ENCODE results near the gene CAMK2B. TPM values are rescaled to one million over a fixed set of nuclear protein-coding genes. Genes with fewer than 3 reads are reported as not detected.

Gene CAMK2B
- total RNA-seq, 1 experiment from 2014 or later, result 0.13 TPM

- DNase-seq (ENCODE audit: low spot score), result no peak
- TF ChIP-seq CTCF (conservative IDR thresholded peaks at IDR 0.05; ENCODE audit: low read depth, low read length) (no peak), EZH2 (IDR thresholded peaks at IDR 0.05; ENCODE audit: borderline replicate concordance, low read depth, low read length, poor library complexity, severe bottlenecking) (no peak)
- no peak overlapping the region for H3K4me3 ChIP-seq (ENCODE audit: low read depth, low read length, poor library complexity, severe bottlenecking)
- BruUV-seq (replicated peaks), result no TSS peak
- no peaks in the 10 kb centered on the region for H3K9me3 ChIP-seq (ENCODE audit: low read depth, low read length, poor library complexity, severe bottlenecking)
- no peaks in the 10 kb centered on the region for H3K36me3 ChIP-seq (ENCODE audit: insufficient read depth, low read length, poor library complexity, severe bottlenecking)
- no peaks in the 10 kb centered on the region for H3K4me1 ChIP-seq (ENCODE audit: insufficient read depth, low read length, poor library complexity, severe bottlenecking)
- ChIA-PET POLR2A (ENCODE audit: low non-redundant PET) (no interaction called here), CTCF (no interaction called here)
- intact Hi-C loops (cut with micrococcal nuclease; ENCODE audit: unreplicated experiment), result no loop called here
- H3K27me3 ChIP-seq (replicated peaks; ENCODE audit: insufficient read depth, low read depth, low read length, poor library complexity), result no peaks in the 10 kb centered on the region
- H3K27ac ChIP-seq (ENCODE audit: low read depth, low read length, poor library complexity, severe bottlenecking), result no peak overlapping the region
Observed at GRCh38 chr7:44191171-44191570, 134.2 kb downstream of the CAMK2B start.

DNA sequence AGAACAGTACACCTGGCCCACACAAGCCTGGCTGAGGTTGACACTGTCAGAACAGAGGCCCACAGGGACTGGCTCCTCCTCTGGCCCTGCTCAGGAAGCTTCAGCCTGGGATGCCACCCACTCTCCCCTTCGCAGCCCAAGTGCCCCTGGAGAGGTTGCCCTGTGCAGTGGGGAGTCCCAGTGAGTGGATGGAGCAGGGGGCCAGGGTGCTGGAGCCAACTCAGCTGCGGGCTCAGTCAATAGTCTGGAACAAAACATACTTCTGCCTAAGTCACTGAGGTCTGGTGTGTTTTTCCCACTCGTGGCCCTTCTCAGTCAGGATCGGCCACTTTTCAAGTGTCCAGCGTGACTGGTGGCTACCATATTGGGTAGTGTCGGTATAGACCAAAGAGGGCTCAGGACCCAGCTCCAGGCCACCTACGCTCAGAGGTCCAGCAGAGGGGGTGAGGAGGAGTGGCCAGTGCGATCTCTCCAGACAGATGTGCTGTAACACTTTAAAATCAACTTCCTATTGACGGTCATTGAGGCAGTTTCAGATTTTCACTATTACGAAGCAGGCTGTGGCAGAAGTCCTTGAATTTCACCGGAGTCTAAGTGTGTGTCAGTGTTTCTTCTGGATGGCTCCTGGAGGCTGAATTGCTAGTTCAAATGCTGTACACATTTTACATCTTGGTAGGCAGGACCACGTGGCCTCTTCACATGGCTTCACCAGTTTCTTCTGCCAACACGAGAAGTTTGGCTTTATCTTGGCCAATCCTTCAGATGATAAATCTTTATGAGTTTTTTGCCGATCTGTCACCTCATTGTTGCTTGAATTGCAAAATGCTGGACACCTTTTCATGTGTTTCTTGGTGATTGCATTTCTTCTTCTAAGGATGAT, 135.2 kb downstream of the CAMK2B start:
- Histone ChIP-seq H3K4me3 (ENCODE audit: low read depth, low read length, poor library complexity, severe bottlenecking) (no peak overlapping the region), H3K4me1 (ENCODE audit: insufficient read depth, low read length, poor library complexity, severe bottlenecking) (no peaks in the 10 kb centered on the region), H3K27ac (ENCODE audit: low read depth, low read length, poor library complexity, severe bottlenecking) (no peak overlapping the region), H3K36me3 (ENCODE audit: insufficient read depth, low read length, poor library complexity, severe bottlenecking) (no peaks in the 10 kb centered on the region), H3K9me3 (ENCODE audit: low read depth, low read length, poor library complexity, severe bottlenecking) (no peaks in the 10 kb centered on the region), H3K27me3 (replicated peaks; ENCODE audit: insufficient read depth, low read depth, low read length, poor library complexity) (no peaks in the 10 kb centered on the region)
- intact Hi-C loops (cut with micrococcal nuclease; ENCODE audit: unreplicated experiment), result no loop called here
- BruUV-seq (replicated peaks), result no TSS peak
- ChIA-PET POLR2A (ENCODE audit: low non-redundant PET) (no interaction called here), CTCF (no interaction called here)
- TF ChIP-seq EZH2 (IDR thresholded peaks at IDR 0.05; ENCODE audit: borderline replicate concordance, low read depth, low read length, poor library complexity, severe bottlenecking), result no peak
- TF ChIP-seq CTCF (conservative IDR thresholded peaks at IDR 0.05; ENCODE audit: low read depth, low read length), result no peak
- DNase-seq (ENCODE audit: low spot score), result no peak

- Histone ChIP-seq H3K4me3 (ENCODE audit: low read depth, low read length, poor library complexity, severe bottlenecking) (no peak within 1 kb of the TSS), H3K27ac (ENCODE audit: low read depth, low read length, poor library complexity, severe bottlenecking) (no peak within 1 kb of the TSS), H3K36me3 (ENCODE audit: insufficient read depth, low read length, poor library complexity, severe bottlenecking) (no peaks in the 10 kb centered on the region), H3K27me3 (replicated peaks; ENCODE audit: insufficient read depth, low read depth, low read length, poor library complexity) (no peaks in the 10 kb centered on the region), H3K4me1 (ENCODE audit: insufficient read depth, low read length, poor library complexity, severe bottlenecking) (no peaks in the 10 kb centered on the region), H3K9me3 (ENCODE audit: low read depth, low read length, poor library complexity, severe bottlenecking) (no peaks in the 10 kb centered on the region)
- ChIA-PET POLR2A (ENCODE audit: low non-redundant PET) (no interaction called here), CTCF (no interaction called here)
- TF ChIP-seq EZH2 (IDR thresholded peaks at IDR 0.05; ENCODE audit: borderline replicate concordance, low read depth, low read length, poor library complexity, severe bottlenecking), result no peak
- TF ChIP-seq CTCF (conservative IDR thresholded peaks at IDR 0.05; ENCODE audit: low read depth, low read length), result no peak
- BruUV-seq (replicated peaks), result no TSS peak
- DNase-seq (ENCODE audit: low spot score), result no peak
- intact Hi-C loops (cut with micrococcal nuclease; ENCODE audit: unreplicated experiment), result no loop called here
Observed at GRCh38 chr7:44189286-44189992, 136.0 kb downstream of the CAMK2B start, which contains the start of gene GCK. Gene GCK (minus strand): TSS chr7:44189439. CDS start chr7:44188953, 486 bp downstream.
